ENCODE data around the gene FTO. TPM values are rescaled to one million over a fixed set of nuclear protein-coding genes. Genes with fewer than 3 reads are reported as not detected.

Gene FTO
- total and polyA plus RNA-seq, 7 experiments from 2014 or later, result 47.2 to 104 (median 58.3) TPM

GRCh38 chr16:54076006-54076504 is 372.1 kb downstream of the FTO start:
- Histone ChIP-seq H3K4me3 (ENCODE audit: low read length) (no peak overlapping the region), H3K36me3 (ENCODE audit: control insufficient read depth in 2 of 3, insufficient read depth in 3 of 3, low read length in 3 of 3) (no peaks in the 10 kb centered on the region), H3K9me3 (ENCODE audit: control insufficient read depth in 2 of 3, low read length in 3 of 3) (no peaks in the 10 kb centered on the region), H3K27ac (ENCODE audit: low read depth, low read length) (no peak overlapping the region), H3K27me3 (ENCODE audit: control insufficient read depth in 2 of 2, insufficient read depth in 2 of 2, low read length in 2 of 2) (no peaks in the 10 kb centered on the region), H3K4me1 (ENCODE audit: control insufficient read depth in 2 of 2, insufficient read depth in 2 of 2, low read length in 2 of 2) (no peaks in the 10 kb centered on the region)
- Mint-ChIP-seq H3K27ac (no peak overlapping the region), H3K36me3 (peaks cover 3 to 27% (median 14%) of the 10 kb centered on the region in 5 donors), H3K4me1 (no peaks in the 10 kb centered on the region), H3K9me3 (peaks cover 0 to 1% (median 0%) of the 10 kb centered on the region in 11 donors), H3K27me3 (no peaks in the 10 kb centered on the region), H3K4me3 (no peak overlapping the region)
- CTCF ChIA-PET, result no interaction called here
- POLR2A ChIA-PET, result no interaction called here
- intact Hi-C loops (cut with micrococcal nuclease), result no loop called here
- no peak for ATAC-seq
- DNase-seq, result no peak

DNA sequence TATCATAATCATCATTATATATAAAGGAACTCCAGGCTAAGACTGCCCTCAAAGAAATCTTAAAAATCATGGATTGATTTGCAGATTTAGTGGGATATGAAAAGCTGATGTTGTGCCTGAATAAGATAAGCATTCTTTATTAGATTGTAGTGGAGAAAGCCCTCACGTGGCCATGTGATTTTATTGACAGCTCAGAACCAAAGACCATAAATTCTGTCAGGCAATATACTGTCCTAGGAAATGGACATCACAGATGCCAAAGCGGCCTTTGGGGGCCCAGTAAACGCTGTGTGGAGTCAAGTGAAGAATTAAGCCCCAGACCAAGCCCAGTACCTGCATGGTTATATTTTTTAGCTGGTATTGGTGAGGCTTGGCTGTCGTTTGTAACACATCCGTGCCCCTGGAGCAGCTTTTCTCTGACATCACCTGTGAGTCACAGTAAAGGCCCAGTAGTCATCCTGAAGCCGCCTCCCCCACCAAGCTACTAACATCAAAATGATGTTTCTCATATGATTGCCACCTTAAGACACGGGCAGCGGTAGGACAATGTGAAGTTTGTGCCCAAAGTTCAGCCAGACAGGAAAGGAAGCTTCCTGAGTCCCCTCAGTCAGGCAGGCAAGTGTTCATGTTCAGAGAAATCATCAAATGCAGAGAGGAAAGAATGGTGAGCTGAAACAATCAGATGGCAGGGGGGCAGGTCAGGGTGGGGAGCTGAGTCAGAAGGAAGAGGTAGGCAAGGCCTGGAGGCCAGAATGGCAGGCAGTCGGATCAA is 373.3 kb downstream of the FTO start:
- Mint-ChIP-seq H3K9me3 (peaks cover 0 to 1% (median 0%) of the 10 kb centered on the region in 11 donors), H3K4me3 (no peak overlapping the region), H3K36me3 (peaks cover 3 to 29% (median 11%) of the 10 kb centered on the region in 5 donors), H3K27me3 (no peaks in the 10 kb centered on the region), H3K4me1 (no peaks in the 10 kb centered on the region), H3K27ac (peak overlapping the region in 1 of 9 donors; percentile 16)
- CTCF ChIA-PET, result no interaction called here
- intact Hi-C loops (cut with micrococcal nuclease), result no loop called here
- ATAC-seq, result no peak
- Histone ChIP-seq H3K4me3 (ENCODE audit: low read length) (no peak overlapping the region), H3K36me3 (ENCODE audit: control insufficient read depth in 2 of 3, insufficient read depth in 3 of 3, low read length in 3 of 3) (no peaks in the 10 kb centered on the region), H3K27me3 (ENCODE audit: control insufficient read depth in 2 of 2, insufficient read depth in 2 of 2, low read length in 2 of 2) (no peaks in the 10 kb centered on the region), H3K27ac (ENCODE audit: low read depth, low read length) (no peak overlapping the region), H3K4me1 (ENCODE audit: control insufficient read depth in 2 of 2, insufficient read depth in 2 of 2, low read length in 2 of 2) (no peaks in the 10 kb centered on the region), H3K9me3 (ENCODE audit: control insufficient read depth in 2 of 3, low read length in 3 of 3) (no peaks in the 10 kb centered on the region)
- no peak for DNase-seq
- POLR2A ChIA-PET, result no interaction called here

DNA sequence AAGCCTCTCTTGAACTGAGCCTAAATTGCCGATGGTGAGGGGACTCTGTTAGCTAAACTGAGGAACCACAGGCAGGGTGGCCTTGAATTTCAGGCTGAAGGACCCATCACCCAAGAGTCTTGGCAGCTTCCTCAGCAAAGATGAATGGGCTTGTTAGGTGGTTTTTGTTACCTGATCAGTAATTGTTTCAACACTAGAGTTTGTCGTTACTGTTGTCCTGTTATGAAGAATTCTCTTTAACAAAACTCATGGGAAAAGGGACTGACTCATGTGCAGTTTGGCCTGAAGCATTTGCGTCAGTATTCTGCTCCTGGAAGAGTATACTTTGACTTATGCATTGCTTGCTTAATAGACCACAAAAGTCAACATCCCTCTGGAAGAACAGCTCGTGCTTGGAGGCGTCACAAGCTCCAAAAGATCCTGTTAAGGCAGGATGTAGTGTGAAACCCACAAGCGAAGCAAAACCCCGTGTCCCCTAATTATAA is 376.6 kb downstream of the FTO start:
- Mint-ChIP-seq H3K4me3 (no peak overlapping the region), H3K4me1 (no peaks in the 10 kb centered on the region), H3K9me3 (peaks cover 0 to 2% (median 0%) of the 10 kb centered on the region in 11 donors), H3K36me3 (peaks cover 3 to 48% (median 31%) of the 10 kb centered on the region in 5 donors), H3K27me3 (no peaks in the 10 kb centered on the region), H3K27ac (no peak overlapping the region)
- no peaks in the 10 kb centered on the region for H3K36me3 ChIP-seq (ENCODE audit: control insufficient read depth in 2 of 3, insufficient read depth in 3 of 3, low read length in 3 of 3)
- H3K27me3 ChIP-seq (ENCODE audit: control insufficient read depth in 2 of 2, insufficient read depth in 2 of 2, low read length in 2 of 2), result no peaks in the 10 kb centered on the region
- intact Hi-C loops (cut with micrococcal nuclease), result no loop called here
- H3K9me3 ChIP-seq (ENCODE audit: control insufficient read depth in 2 of 3, low read length in 3 of 3), result no peaks in the 10 kb centered on the region
- no peaks in the 10 kb centered on the region for H3K4me1 ChIP-seq (ENCODE audit: control insufficient read depth in 2 of 2, insufficient read depth in 2 of 2, low read length in 2 of 2)
- ATAC-seq (no peak), DNase-seq (no peak)
- ChIA-PET CTCF (no interaction called here), POLR2A (no interaction called here)
- H3K27ac ChIP-seq (ENCODE audit: low read depth, low read length), result no peak overlapping the region
- no peak overlapping the region for H3K4me3 ChIP-seq (ENCODE audit: low read length)

- DNase-seq, result no peak
- Mint-ChIP-seq H3K27me3 (no peaks in the 10 kb centered on the region), H3K9me3 (peaks cover 0 to 12% (median 0%) of the 10 kb centered on the region in 11 donors), H3K4me1 (no peaks in the 10 kb centered on the region), H3K36me3 (peaks cover 0 to 63% (median 50%) of the 10 kb centered on the region in 5 donors), H3K4me3 (no peak overlapping the region), H3K27ac (no peak overlapping the region)
- H3K27ac ChIP-seq (ENCODE audit: low read depth, low read length), result no peak overlapping the region
- no peaks in the 10 kb centered on the region for H3K4me1 ChIP-seq (ENCODE audit: control insufficient read depth in 2 of 2, insufficient read depth in 2 of 2, low read length in 2 of 2)
- H3K27me3 ChIP-seq (ENCODE audit: control insufficient read depth in 2 of 2, insufficient read depth in 2 of 2, low read length in 2 of 2), result no peaks in the 10 kb centered on the region
- no peak overlapping the region for H3K4me3 ChIP-seq (ENCODE audit: low read length)
- no peak for ATAC-seq
- ChIA-PET CTCF (no interaction called here), POLR2A (no interaction called here)
- H3K36me3 ChIP-seq (ENCODE audit: control insufficient read depth in 2 of 3, insufficient read depth in 3 of 3, low read length in 3 of 3), result no peaks in the 10 kb centered on the region
- intact Hi-C loops (cut with micrococcal nuclease), result no loop called here
- H3K9me3 ChIP-seq (ENCODE audit: control insufficient read depth in 2 of 3, low read length in 3 of 3), result no peaks in the 10 kb centered on the region
These were observed 382.8 kb downstream of the FTO start for GRCh38 chr16:54086791-54087190.

GRCh38 chr16:54090602-54091001 is 386.6 kb downstream of the FTO start:
- H3K27ac ChIP-seq (ENCODE audit: low read depth, low read length), result no peak overlapping the region
- Mint-ChIP-seq H3K27ac (no peak overlapping the region), H3K4me3 (no peak overlapping the region), H3K36me3 (peaks cover 0 to 66% (median 57%) of the 10 kb centered on the region in 5 donors), H3K4me1 (peaks cover 0 to 3% (median 0%) of the 10 kb centered on the region in 7 donors), H3K27me3 (no peaks in the 10 kb centered on the region), H3K9me3 (peaks cover 0 to 19% (median 6%) of the 10 kb centered on the region in 11 donors)
- no peak overlapping the region for H3K4me3 ChIP-seq (ENCODE audit: low read length)
- peaks cover 0 to 14% (median 0%) of the 10 kb centered on the region in 3 experiments for H3K36me3 ChIP-seq (ENCODE audit: control insufficient read depth in 2 of 3, insufficient read depth in 3 of 3, low read length in 3 of 3)
- DNase-seq, result no peak
- intact Hi-C loops (cut with micrococcal nuclease), result no loop called here
- no peak for ATAC-seq
- H3K4me1 ChIP-seq (ENCODE audit: control insufficient read depth in 2 of 2, insufficient read depth in 2 of 2, low read length in 2 of 2), result no peaks in the 10 kb centered on the region
- ChIA-PET CTCF (no interaction called here), POLR2A (no interaction called here)
- no peaks in the 10 kb centered on the region for H3K27me3 ChIP-seq (ENCODE audit: control insufficient read depth in 2 of 2, insufficient read depth in 2 of 2, low read length in 2 of 2)
- H3K9me3 ChIP-seq (ENCODE audit: control insufficient read depth in 2 of 3, low read length in 3 of 3), result no peaks in the 10 kb centered on the region

- Mint-ChIP-seq H3K9me3 (peaks cover 0 to 19% (median 7%) of the 10 kb centered on the region in 11 donors), H3K4me1 (peaks cover 0 to 3% (median 0%) of the 10 kb centered on the region in 7 donors), H3K27me3 (no peaks in the 10 kb centered on the region), H3K36me3 (peaks cover 3 to 77% (median 58%) of the 10 kb centered on the region in 5 donors), H3K27ac (no peak overlapping the region), H3K4me3 (no peak overlapping the region)
- peaks cover 0 to 14% (median 0%) of the 10 kb centered on the region in 3 experiments for H3K36me3 ChIP-seq (ENCODE audit: control insufficient read depth in 2 of 3, insufficient read depth in 3 of 3, low read length in 3 of 3)
- DNase-seq (no peak), ATAC-seq (no peak)
- peaks cover 0 to 4% (median 0%) of the 10 kb centered on the region in 3 experiments for H3K9me3 ChIP-seq (ENCODE audit: control insufficient read depth in 2 of 3, low read length in 3 of 3)
- H3K4me3 ChIP-seq (ENCODE audit: low read length), result no peak overlapping the region
- CTCF ChIA-PET, result no interaction called here
- H3K27me3 ChIP-seq (ENCODE audit: control insufficient read depth in 2 of 2, insufficient read depth in 2 of 2, low read length in 2 of 2), result no peaks in the 10 kb centered on the region
- POLR2A ChIA-PET, result no interaction called here
- intact Hi-C loops (cut with micrococcal nuclease), result no loop called here
- no peak overlapping the region for H3K27ac ChIP-seq (ENCODE audit: low read depth, low read length)
- no peaks in the 10 kb centered on the region for H3K4me1 ChIP-seq (ENCODE audit: control insufficient read depth in 2 of 2, insufficient read depth in 2 of 2, low read length in 2 of 2)
These were observed 389.3 kb downstream of the FTO start for GRCh38 chr16:54093281-54093680.

Measured in naive thymus-derived CD4-positive, alpha-beta T cell (primary cell).